ENCODE measurements around the gene ZFPM1. TPM values are rescaled to one million over a fixed set of nuclear protein-coding genes. Genes with fewer than 3 reads are reported as not detected.

ZFPM1 gene
- total RNA-seq, 1 experiment from 2014 or later, result 3.9 TPM

DNA sequence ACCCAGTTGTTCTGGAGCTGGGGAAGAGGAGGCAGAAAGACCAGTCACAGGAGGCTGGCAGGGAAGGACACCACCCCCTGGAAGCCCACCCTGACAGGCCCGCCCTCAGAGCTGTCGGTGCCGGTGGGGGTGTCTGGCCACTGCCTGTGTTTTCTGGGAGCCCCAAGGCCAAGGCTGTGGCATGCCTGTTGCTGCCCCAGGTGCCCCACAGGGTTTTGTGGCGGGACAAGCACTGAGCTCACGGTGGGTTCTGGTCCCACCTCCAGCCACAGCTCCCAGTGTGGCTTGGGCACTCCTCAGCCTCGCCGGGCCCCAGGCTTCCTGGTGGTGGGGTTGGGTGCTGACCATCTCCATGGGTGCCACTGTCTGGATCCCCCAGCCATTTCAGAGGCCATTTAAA lies 58.0 kb downstream of the ZFPM1 start:
- Histone ChIP-seq H3K4me1 (ENCODE audit: control insufficient read depth, insufficient read depth, low read length) (peaks cover 4% of the 10 kb centered on the region; the same call in 1 of the 2 replicates), H3K9me3 (ENCODE audit: control insufficient read depth, insufficient read depth, low read depth, low read length) (no peaks in the 10 kb centered on the region), H3K27ac (ENCODE audit: low read length) (no peak overlapping the region), H3K36me3 (ENCODE audit: control insufficient read depth, insufficient read depth, low read length) (no peaks in the 10 kb centered on the region), H3K27me3 (ENCODE audit: control insufficient read depth, insufficient read depth, low read length) (no peaks in the 10 kb centered on the region), H3K4me3 (ENCODE audit: low read depth in 2 of 2, low read length in 2 of 2) (no peak overlapping the region)
- intact Hi-C loops (cut with micrococcal nuclease; ENCODE audit: unreplicated experiment) (no loop called here), in situ Hi-C loops (cut with HindIII; ENCODE audit: low pct_unique_long_range_greater_than_20kb, low sequenced_read_pairs) (no loop called here)
- CTCF ChIA-PET, result no interaction called here
- no TSS peak for BruUV-seq (replicated peaks)
- DNase-seq (ENCODE audit: low read depth, low spot score) (no peak), ATAC-seq (no peak)
- TF ChIP-seq TCF7L2 (IDR thresholded peaks at IDR 0.05; ENCODE audit: low read depth, low read length), result no peak
- TF ChIP-seq POLR2AphosphoS5 (IDR thresholded peaks at IDR 0.05; ENCODE audit: low read depth, low read length), result no peak
- TF ChIP-seq, protein P1, sequence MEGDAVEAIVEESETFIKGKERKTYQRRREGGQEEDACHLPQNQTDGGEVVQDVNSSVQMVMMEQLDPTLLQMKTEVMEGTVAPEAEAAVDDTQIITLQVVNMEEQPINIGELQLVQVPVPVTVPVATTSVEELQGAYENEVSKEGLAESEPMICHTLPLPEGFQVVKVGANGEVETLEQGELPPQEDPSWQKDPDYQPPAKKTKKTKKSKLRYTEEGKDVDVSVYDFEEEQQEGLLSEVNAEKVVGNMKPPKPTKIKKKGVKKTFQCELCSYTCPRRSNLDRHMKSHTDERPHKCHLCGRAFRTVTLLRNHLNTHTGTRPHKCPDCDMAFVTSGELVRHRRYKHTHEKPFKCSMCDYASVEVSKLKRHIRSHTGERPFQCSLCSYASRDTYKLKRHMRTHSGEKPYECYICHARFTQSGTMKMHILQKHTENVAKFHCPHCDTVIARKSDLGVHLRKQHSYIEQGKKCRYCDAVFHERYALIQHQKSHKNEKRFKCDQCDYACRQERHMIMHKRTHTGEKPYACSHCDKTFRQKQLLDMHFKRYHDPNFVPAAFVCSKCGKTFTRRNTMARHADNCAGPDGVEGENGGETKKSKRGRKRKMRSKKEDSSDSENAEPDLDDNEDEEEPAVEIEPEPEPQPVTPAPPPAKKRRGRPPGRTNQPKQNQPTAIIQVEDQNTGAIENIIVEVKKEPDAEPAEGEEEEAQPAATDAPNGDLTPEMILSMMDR (IDR thresholded peaks at IDR 0.05), result no peak
- TF ChIP-seq, protein P2, sequence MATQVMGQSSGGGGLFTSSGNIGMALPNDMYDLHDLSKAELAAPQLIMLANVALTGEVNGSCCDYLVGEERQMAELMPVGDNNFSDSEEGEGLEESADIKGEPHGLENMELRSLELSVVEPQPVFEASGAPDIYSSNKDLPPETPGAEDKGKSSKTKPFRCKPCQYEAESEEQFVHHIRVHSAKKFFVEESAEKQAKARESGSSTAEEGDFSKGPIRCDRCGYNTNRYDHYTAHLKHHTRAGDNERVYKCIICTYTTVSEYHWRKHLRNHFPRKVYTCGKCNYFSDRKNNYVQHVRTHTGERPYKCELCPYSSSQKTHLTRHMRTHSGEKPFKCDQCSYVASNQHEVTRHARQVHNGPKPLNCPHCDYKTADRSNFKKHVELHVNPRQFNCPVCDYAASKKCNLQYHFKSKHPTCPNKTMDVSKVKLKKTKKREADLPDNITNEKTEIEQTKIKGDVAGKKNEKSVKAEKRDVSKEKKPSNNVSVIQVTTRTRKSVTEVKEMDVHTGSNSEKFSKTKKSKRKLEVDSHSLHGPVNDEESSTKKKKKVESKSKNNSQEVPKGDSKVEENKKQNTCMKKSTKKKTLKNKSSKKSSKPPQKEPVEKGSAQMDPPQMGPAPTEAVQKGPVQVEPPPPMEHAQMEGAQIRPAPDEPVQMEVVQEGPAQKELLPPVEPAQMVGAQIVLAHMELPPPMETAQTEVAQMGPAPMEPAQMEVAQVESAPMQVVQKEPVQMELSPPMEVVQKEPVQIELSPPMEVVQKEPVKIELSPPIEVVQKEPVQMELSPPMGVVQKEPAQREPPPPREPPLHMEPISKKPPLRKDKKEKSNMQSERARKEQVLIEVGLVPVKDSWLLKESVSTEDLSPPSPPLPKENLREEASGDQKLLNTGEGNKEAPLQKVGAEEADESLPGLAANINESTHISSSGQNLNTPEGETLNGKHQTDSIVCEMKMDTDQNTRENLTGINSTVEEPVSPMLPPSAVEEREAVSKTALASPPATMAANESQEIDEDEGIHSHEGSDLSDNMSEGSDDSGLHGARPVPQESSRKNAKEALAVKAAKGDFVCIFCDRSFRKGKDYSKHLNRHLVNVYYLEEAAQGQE (IDR thresholded peaks at IDR 0.05; ENCODE audit: insufficient read depth in 1 of 2, low read depth in 2 of 2, low read length in 1 of 2), result no peak
- TF ChIP-seq SIN3A (IDR thresholded peaks at IDR 0.05; ENCODE audit: borderline replicate concordance, insufficient read depth, low read depth, low read length), result no peak
- POLR2A ChIA-PET, result no interaction called here

DNA sequence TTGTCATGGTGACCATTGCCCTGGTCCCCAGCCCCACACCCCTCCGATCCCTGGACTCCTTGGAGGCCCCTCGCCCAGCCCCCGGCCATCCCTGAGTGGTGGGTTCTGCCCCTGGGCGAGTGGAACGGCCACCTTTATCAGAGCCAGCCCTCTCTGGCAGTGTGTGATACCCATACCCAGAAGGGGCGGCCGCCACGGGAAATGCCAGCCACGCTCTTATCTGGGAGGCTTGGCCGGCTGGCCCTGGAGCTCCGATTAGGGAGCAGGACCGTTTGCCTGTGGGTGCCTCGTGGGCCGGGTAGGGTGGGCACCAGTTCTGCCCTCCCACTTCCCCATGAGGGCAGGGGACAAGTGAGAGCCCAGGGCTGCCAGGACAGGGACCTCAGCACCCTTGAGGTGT lies 58.8 kb downstream of the ZFPM1 start:
- H3K4me1 ChIP-seq (ENCODE audit: control insufficient read depth, insufficient read depth, low read length), result peaks cover 4% of the 10 kb centered on the region; the same call in 1 of the 2 replicates
- in situ Hi-C loops (cut with HindIII; ENCODE audit: low pct_unique_long_range_greater_than_20kb, low sequenced_read_pairs) (no loop called here), intact Hi-C loops (cut with micrococcal nuclease; ENCODE audit: unreplicated experiment) (no loop called here)
- H3K9me3 ChIP-seq (ENCODE audit: control insufficient read depth, insufficient read depth, low read depth, low read length), result no peaks in the 10 kb centered on the region
- TF ChIP-seq POLR2AphosphoS5 (IDR thresholded peaks at IDR 0.05; ENCODE audit: low read depth, low read length), result no peak
- no peak for TF ChIP-seq TCF7L2 (IDR thresholded peaks at IDR 0.05; ENCODE audit: low read depth, low read length)
- no peak for TF ChIP-seq SIN3A (IDR thresholded peaks at IDR 0.05; ENCODE audit: borderline replicate concordance, insufficient read depth, low read depth, low read length)
- CTCF ChIA-PET, result no interaction called here
- no peak overlapping the region for H3K4me3 ChIP-seq (ENCODE audit: low read depth in 2 of 2, low read length in 2 of 2)
- H3K27ac ChIP-seq (ENCODE audit: low read length), result no peak overlapping the region
- DNase-seq (ENCODE audit: low read depth, low spot score) (no peak), ATAC-seq (no peak)
- no peaks in the 10 kb centered on the region for H3K36me3 ChIP-seq (ENCODE audit: control insufficient read depth, insufficient read depth, low read length)
- POLR2A ChIA-PET, result no interaction called here
- H3K27me3 ChIP-seq (ENCODE audit: control insufficient read depth, insufficient read depth, low read length), result no peaks in the 10 kb centered on the region
- no TSS peak for BruUV-seq (replicated peaks)

All from Panc1 (cell line).